OCI-LY1 (cell line): Measurements from ENCODE around the gene PRSS21.

Experiments used
- H2AFZ ChIP-seq: fragments of 200-600 bp; sonication (generic), shearing (Covaris generic); 2 replicates; pipeline ENCODE4 v1.6.0; 2014; ENCODE audit warnings: antibody characterized with exemption, mild to moderate bottlenecking, low read length
- H3F3A ChIP-seq: fragments of 200-600 bp; sonication (generic), shearing (Covaris generic); 2 replicates; pipeline ENCODE4 v1.6.0; 2014; ENCODE audit warnings: mild to moderate bottlenecking, antibody characterized with exemption, low read length, moderate library complexity; ENCODE audit not compliant: insufficient read depth
- H3K27ac ChIP-seq: fragments of 200-600 bp; sonication (generic); 2 replicates; pipeline ENCODE4 v1.5.1; 2014; ENCODE audit warnings: low read length, mixed run types, mild to moderate bottlenecking, low read depth; ENCODE audit not compliant: poor library complexity, severe bottlenecking
- H3K27me3 ChIP-seq: fragments of 200-600 bp; sonication (generic); 2 replicates; pipeline ENCODE4 v1.6.0; 2014; ENCODE audit warnings: antibody characterized with exemption, mild to moderate bottlenecking, low read length, moderate library complexity; ENCODE audit not compliant: insufficient read depth
- H3K36me3 ChIP-seq: fragments of 200-600 bp; sonication (generic); 2 replicates; pipeline ENCODE4 v1.6.1; 2014; ENCODE audit warnings: mild to moderate bottlenecking, antibody characterized with exemption, low read length, moderate library complexity, mixed read lengths; ENCODE audit not compliant: insufficient read depth
- H3K4me1 ChIP-seq: fragments of 200-600 bp; sonication (generic); 2 replicates; pipeline ENCODE4 v1.5.1; 2014; ENCODE audit warnings: mild to moderate bottlenecking, low read length, moderate library complexity; ENCODE audit not compliant: insufficient read depth, severe bottlenecking
- H3K4me2 ChIP-seq: fragments of 200-600 bp; sonication (generic), shearing (Covaris generic); 2 replicates; pipeline ENCODE4 v1.6.1; 2014; ENCODE audit warnings: low read length
- H3K4me3 ChIP-seq: fragments of 200-600 bp; sonication (generic); 2 replicates; pipeline ENCODE4 v1.5.1; 2014; ENCODE audit warnings: low read length, low read depth, mild to moderate bottlenecking, mixed read lengths; ENCODE audit not compliant: poor library complexity, severe bottlenecking
- H3K79me2 ChIP-seq: fragments of 200-600 bp; shearing (Covaris generic); 2 replicates; pipeline ENCODE4 v1.6.1; 2016; ENCODE audit warnings: mixed run types, low read length, mixed read lengths; ENCODE audit not compliant: insufficient read depth
- H3K9ac ChIP-seq: fragments of 200-600 bp; sonication (generic), shearing (Covaris generic); 2 replicates; pipeline ENCODE4 v1.6.1; 2014; ENCODE audit warnings: mild to moderate bottlenecking, low read length, mixed read lengths
- H3K9me2 ChIP-seq: fragments of 200-600 bp; sonication (generic), shearing (Covaris generic); 2 replicates; pipeline ENCODE4 v1.6.1; 2014; ENCODE audit warnings: low read depth, mild to moderate bottlenecking, low read length, mixed read lengths
- H3K9me3 ChIP-seq: fragments of 200-600 bp; shearing (Covaris generic); 2 replicates; pipeline ENCODE4 v1.6.1; 2014; ENCODE audit warnings: low read length, mixed read lengths
- H4K20me1 ChIP-seq: fragments of 200-600 bp; sonication (generic), shearing (Covaris generic); 2 replicates; pipeline ENCODE4 v1.6.0; 2016; ENCODE audit warnings: mild to moderate bottlenecking, low read length; ENCODE audit not compliant: insufficient read depth
- EZH2 ChIP-seq: fragments of 200-600 bp; sonication (generic), shearing (Covaris generic); IDR thresholded peaks from 2 replicates; pipeline ENCODE4 v1.8.0; 2017; ENCODE audit warnings: borderline replicate concordance, mixed run types, mild to moderate bottlenecking, antibody characterized with exemption, low read length, moderate library complexity, mixed read lengths
- TF ChIP-seq, protein P1 (sequence below): fragments of 200-600 bp; sonication (generic), shearing (Covaris generic); IDR thresholded peaks from 2 replicates; pipeline ENCODE4 v1.5.1; 2017; ENCODE audit warnings: mild to moderate bottlenecking, antibody characterized with exemption, low read length, moderate library complexity, mixed read lengths

Gene PRSS21

GRCh38 chr16:2769100-2769529 lies 47.9 kb upstream of the PRSS21 start:
- H3K9me2 ChIP-seq: no peaks in the 10 kb centered on the region
- H3K27ac ChIP-seq: no peak overlapping the region
- no peak overlapping the region for H3K4me3 ChIP-seq
- H3F3A ChIP-seq: no peaks in the 10 kb centered on the region; the same call in 1 of the 2 replicates
- no peaks in the 10 kb centered on the region for H3K4me1 ChIP-seq
- H3K36me3 ChIP-seq: peaks cover 96% of the 10 kb centered on the region
- H3K9me3 ChIP-seq: no peaks in the 10 kb centered on the region
- no peak overlapping the region for H3K9ac ChIP-seq
- H4K20me1 ChIP-seq: no peaks in the 10 kb centered on the region
- no peak for TF ChIP-seq EZH2
- TF ChIP-seq, protein P1, sequence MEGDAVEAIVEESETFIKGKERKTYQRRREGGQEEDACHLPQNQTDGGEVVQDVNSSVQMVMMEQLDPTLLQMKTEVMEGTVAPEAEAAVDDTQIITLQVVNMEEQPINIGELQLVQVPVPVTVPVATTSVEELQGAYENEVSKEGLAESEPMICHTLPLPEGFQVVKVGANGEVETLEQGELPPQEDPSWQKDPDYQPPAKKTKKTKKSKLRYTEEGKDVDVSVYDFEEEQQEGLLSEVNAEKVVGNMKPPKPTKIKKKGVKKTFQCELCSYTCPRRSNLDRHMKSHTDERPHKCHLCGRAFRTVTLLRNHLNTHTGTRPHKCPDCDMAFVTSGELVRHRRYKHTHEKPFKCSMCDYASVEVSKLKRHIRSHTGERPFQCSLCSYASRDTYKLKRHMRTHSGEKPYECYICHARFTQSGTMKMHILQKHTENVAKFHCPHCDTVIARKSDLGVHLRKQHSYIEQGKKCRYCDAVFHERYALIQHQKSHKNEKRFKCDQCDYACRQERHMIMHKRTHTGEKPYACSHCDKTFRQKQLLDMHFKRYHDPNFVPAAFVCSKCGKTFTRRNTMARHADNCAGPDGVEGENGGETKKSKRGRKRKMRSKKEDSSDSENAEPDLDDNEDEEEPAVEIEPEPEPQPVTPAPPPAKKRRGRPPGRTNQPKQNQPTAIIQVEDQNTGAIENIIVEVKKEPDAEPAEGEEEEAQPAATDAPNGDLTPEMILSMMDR: no peak
- H3K4me2 ChIP-seq: no peak overlapping the region
- H3K27me3 ChIP-seq: no peaks in the 10 kb centered on the region
- H3K79me2 ChIP-seq: no peaks in the 10 kb centered on the region
- no peak overlapping the region for H2AFZ ChIP-seq

DNA sequence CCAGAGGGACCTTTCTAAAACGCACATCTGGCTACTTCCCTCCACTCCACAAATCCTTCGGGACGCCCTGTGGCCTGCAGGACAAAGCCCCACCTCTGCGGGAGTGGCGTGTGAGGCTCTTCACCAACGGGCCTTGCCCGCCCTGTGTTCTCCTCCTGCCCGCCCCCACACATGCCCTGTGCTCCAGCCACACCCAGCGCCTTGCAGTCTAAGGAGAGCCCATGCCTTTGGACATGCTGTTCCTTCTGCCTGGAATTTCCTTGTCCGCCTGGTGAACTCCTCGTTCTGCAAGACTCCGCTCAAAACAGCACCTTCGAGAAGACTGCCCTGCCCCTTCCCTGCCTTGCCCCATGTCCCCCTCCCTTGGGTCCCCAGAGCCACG lies 47.4 kb upstream of the PRSS21 start:
- TF ChIP-seq, protein P1: no peak
- no peak for TF ChIP-seq EZH2
- Histone ChIP-seq H3K4me1 (no peaks in the 10 kb centered on the region), H4K20me1 (no peaks in the 10 kb centered on the region), H3F3A (no peaks in the 10 kb centered on the region; the same call in 1 of the 2 replicates), H3K27me3 (no peaks in the 10 kb centered on the region), H3K36me3 (peaks cover 95% of the 10 kb centered on the region), H3K4me3 (no peak overlapping the region), H3K9me3 (no peaks in the 10 kb centered on the region), H3K79me2 (no peaks in the 10 kb centered on the region), H3K9ac (no peak overlapping the region), H2AFZ (no peak overlapping the region), H3K27ac (peak overlapping the region; percentile 37), H3K9me2 (no peaks in the 10 kb centered on the region), H3K4me2 (no peak overlapping the region)

DNA sequence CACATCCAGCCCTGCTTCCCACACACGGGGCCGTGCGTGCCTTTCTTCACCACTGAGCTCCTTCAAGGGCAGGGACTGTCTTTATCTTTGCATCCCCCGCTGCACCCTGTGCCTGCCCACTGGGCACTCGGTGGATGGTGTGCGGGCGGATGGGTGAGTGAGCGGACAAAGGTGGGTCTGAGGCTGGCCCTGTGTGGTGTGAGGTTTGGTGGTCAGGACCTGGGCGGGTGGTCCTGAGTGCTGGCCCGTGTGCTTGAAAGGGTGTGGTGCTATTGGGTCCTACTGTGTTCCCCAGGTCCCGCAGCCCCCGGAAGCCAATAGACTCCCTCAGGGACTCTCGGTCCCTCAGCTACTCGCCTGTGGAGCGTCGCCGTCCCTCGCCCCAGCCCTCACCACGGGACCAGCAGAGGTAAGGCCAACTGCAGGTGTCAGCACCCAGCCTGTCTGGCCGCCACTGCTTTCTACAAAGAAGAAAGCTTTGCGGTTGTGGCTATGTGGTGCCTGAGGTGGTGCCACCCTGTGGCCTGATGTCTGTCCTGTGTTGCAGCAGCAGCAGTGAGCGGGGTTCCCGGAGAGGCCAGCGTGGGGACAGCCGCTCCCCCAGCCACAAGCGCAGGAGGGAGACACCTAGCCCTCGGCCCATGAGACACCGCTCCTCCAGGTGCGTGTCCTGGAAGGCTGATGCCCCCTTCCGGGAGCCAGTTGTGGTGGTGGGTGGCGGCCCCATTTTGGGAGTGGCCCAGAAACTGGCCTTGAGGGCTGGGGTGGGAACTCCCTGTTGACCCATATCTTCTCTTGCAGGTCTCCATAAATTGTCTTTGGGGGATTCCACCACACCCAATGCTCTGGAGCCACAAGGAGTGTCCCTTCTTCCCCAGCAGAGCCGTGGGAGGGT lies 46.7 kb upstream of the PRSS21 start:
- Histone ChIP-seq H3K9me3 (no peaks in the 10 kb centered on the region), H3K36me3 (peaks cover 92% of the 10 kb centered on the region), H3F3A (no peaks in the 10 kb centered on the region; the same call in 1 of the 2 replicates), H3K27me3 (no peaks in the 10 kb centered on the region), H3K27ac (peak overlapping the region; percentile 37), H2AFZ (no peak overlapping the region), H4K20me1 (no peaks in the 10 kb centered on the region), H3K9me2 (no peaks in the 10 kb centered on the region), H3K79me2 (no peaks in the 10 kb centered on the region), H3K4me1 (peaks cover 3% of the 10 kb centered on the region), H3K4me2 (no peak overlapping the region), H3K9ac (no peak overlapping the region), H3K4me3 (no peak overlapping the region)
- TF ChIP-seq EZH2: no peak
- TF ChIP-seq, protein P1: peak; percentile 50
